Hepatocyte (in vitro differentiated cells): ENCODE data around the gene LYRM9. TPM values are rescaled to one million over a fixed set of nuclear protein-coding genes. Genes with fewer than 3 reads are reported as not detected.

ENCODE experiments used
- DNase-seq: peaks from one replicate; pipeline ENCODE4 v3.0.0-alpha.2; 2016; ENCODE audit warnings: low spot score
- H2AFZ ChIP-seq: fragments of 200-600 bp; sonication (generic); 2 replicates; pipeline ENCODE4 v1.6.0; 2016; ENCODE audit warnings: antibody characterized with exemption, mild to moderate bottlenecking
- H3K27ac ChIP-seq: fragments of 200-600 bp; sonication (generic); 2 replicates; pipeline ENCODE4 v1.5.1; 2016; ENCODE audit warnings: mild to moderate bottlenecking
- H3K27me3 ChIP-seq: fragments of 200-600 bp; sonication (generic); 2 replicates; pipeline ENCODE4 v1.6.1; 2016
- H3K36me3 ChIP-seq: fragments of 200-600 bp; sonication (generic); replicated peaks from 2 replicates; pipeline ENCODE4 v1.5.1; 2016; ENCODE audit warnings: low read depth; ENCODE audit not compliant: insufficient read depth
- H3K4me1 ChIP-seq: fragments of 200-600 bp; sonication (generic); 2 replicates; pipeline ENCODE4 v1.5.1; 2016; ENCODE audit warnings: mild to moderate bottlenecking, moderate library complexity; ENCODE audit not compliant: insufficient read depth
- H3K4me2 ChIP-seq: fragments of 200-600 bp; sonication (generic); 2 replicates; pipeline ENCODE4 v1.6.0; 2016
- H3K4me3 ChIP-seq: fragments of 200-600 bp; sonication (generic); 2 replicates; pipeline ENCODE4 v1.5.1; 2016; ENCODE audit warnings: mild to moderate bottlenecking
- H3K79me2 ChIP-seq: fragments of 200-600 bp; sonication (generic); 2 replicates; pipeline ENCODE4 v1.6.0; 2017; ENCODE audit warnings: mild to moderate bottlenecking
- H3K9me2 ChIP-seq: fragments of 200-600 bp; sonication (generic); replicated peaks from 2 replicates; pipeline ENCODE4 v1.6.0; 2017; ENCODE audit warnings: mild to moderate bottlenecking; ENCODE audit not compliant: insufficient read depth
- H3K9me3 ChIP-seq: fragments of 200-600 bp; sonication (generic); 2 replicates; pipeline ENCODE4 v1.5.1; 2016; ENCODE audit warnings: low read depth, mild to moderate bottlenecking
- H4K20me1 ChIP-seq: fragments of 200-600 bp; sonication (generic); 2 replicates; pipeline ENCODE4 v1.6.0; 2016; ENCODE audit warnings: mild to moderate bottlenecking; ENCODE audit not compliant: insufficient read depth, poor library complexity, severe bottlenecking
- EZH2 ChIP-seq: fragments of 200-600 bp; sonication (generic); IDR thresholded peaks from 2 replicates; pipeline ENCODE4 v1.6.1; 2016; ENCODE audit warnings: antibody characterized with exemption, mild to moderate bottlenecking, borderline replicate concordance
- EZH2phosphoT487 ChIP-seq: fragments of 200-600 bp; sonication (generic); IDR thresholded peaks from one replicate; pipeline ENCODE4 v1.6.1; 2018; ENCODE audit warnings: antibody characterized with exemption, mild to moderate bottlenecking, low read depth, moderate library complexity; ENCODE audit not compliant: unreplicated experiment, severe bottlenecking
- WGBS: methylation state at CpG from one replicate; pipeline ENCODE4 v1.1.6; 2016; ENCODE audit warnings: low lambda C conversion rate; ENCODE audit errors: missing lambda C conversion rate; 5-methylcytosine and 5-hydroxymethylcytosine counted together
- polyA plus RNA-seq: library from polyadenylated mRNA; unstranded; fragments of >200 nt; fragmentation: Nextera tagmentation; extraction: Ambion mirVana; gene quantifications from 2 replicates; pipeline ENCODE4 v1.2.1, GENCODE V29; 2016
- total RNA-seq: library from RNA; depleted of rRNA; stranded (reverse); fragments of >200 nt; gene quantifications from 2 replicates; pipeline ENCODE4 v1.2.3, GENCODE V29; 2014
- TF ChIP-seq, protein P1 (sequence below): fragments of 200-600 bp; sonication (generic); IDR thresholded peaks from 2 replicates; pipeline ENCODE4 v1.5.1; 2016; ENCODE audit warnings: antibody characterized with exemption, mild to moderate bottlenecking; ENCODE audit not compliant: poor library complexity

Gene LYRM9
- total and polyA plus RNA-seq, 2 experiments from 2014 or later: 10.5 to 12.2 TPM

DNA sequence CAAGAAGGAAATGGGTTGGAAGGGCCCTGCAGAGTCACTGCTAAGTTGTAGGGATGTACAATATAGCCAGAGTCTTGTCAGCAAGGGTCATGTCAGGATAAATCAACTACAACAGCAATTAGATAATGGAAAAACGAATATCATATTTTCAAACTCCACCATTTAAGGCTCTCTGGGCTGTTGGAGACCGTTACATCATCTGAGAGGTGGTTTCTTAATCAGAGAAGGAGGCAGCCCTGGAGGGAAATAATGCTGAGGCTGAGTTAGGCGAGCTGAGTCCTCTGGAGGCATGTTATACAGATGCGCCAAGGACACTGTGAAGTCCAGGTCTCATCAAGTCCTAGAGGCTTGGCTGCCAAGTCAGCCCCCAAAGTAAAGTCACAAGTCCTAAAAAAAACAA, 30.3 kb downstream of the LYRM9 start:
- 77% methylated on average over 4 of the region's 4 CpGs for WGBS
- H3K4me3 ChIP-seq: no peak overlapping the region
- no peaks in the 10 kb centered on the region for H3K9me2 ChIP-seq
- H3K36me3 ChIP-seq: no peaks in the 10 kb centered on the region
- no peaks in the 10 kb centered on the region for H3K27me3 ChIP-seq
- no peak overlapping the region for H3K4me2 ChIP-seq
- peak overlapping the region; percentile 86 for H3K27ac ChIP-seq
- no peaks in the 10 kb centered on the region for H3K79me2 ChIP-seq
- TF ChIP-seq EZH2: no peak
- TF ChIP-seq, protein P1, sequence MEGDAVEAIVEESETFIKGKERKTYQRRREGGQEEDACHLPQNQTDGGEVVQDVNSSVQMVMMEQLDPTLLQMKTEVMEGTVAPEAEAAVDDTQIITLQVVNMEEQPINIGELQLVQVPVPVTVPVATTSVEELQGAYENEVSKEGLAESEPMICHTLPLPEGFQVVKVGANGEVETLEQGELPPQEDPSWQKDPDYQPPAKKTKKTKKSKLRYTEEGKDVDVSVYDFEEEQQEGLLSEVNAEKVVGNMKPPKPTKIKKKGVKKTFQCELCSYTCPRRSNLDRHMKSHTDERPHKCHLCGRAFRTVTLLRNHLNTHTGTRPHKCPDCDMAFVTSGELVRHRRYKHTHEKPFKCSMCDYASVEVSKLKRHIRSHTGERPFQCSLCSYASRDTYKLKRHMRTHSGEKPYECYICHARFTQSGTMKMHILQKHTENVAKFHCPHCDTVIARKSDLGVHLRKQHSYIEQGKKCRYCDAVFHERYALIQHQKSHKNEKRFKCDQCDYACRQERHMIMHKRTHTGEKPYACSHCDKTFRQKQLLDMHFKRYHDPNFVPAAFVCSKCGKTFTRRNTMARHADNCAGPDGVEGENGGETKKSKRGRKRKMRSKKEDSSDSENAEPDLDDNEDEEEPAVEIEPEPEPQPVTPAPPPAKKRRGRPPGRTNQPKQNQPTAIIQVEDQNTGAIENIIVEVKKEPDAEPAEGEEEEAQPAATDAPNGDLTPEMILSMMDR: no peak
- no peak for TF ChIP-seq EZH2phosphoT487
- no peaks in the 10 kb centered on the region for H4K20me1 ChIP-seq
- no peaks in the 10 kb centered on the region for H3K9me3 ChIP-seq
- no peak overlapping the region for H2AFZ ChIP-seq
- peaks cover 11% of the 10 kb centered on the region for H3K4me1 ChIP-seq
- no peak for DNase-seq

DNA sequence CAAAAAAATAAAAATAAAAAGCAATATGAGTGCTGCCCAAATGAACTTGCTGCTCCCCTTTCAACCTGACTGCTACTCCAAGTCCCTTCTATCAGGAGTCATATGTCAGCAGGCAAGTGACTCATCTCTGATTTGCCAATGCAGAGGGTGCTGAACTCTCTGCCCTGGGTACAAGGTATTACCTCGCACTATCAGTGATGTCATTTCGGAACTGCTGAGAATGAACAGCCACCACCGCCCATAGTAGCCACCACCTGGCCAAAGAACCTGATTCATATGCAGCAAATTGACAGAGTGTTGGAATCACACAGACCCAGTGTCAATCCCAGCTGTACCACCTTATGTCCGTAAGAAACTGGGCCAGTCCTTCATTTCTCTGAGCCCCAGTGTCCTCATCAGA, 31.2 kb downstream of the LYRM9 start:
- Histone ChIP-seq H3K36me3 (no peaks in the 10 kb centered on the region), H3K27me3 (no peaks in the 10 kb centered on the region), H3K4me1 (peaks cover 11% of the 10 kb centered on the region), H2AFZ (no peak overlapping the region), H3K4me3 (no peak overlapping the region), H3K27ac (peak overlapping the region; percentile 86), H3K4me2 (no peak overlapping the region), H4K20me1 (no peaks in the 10 kb centered on the region), H3K79me2 (no peaks in the 10 kb centered on the region), H3K9me2 (no peaks in the 10 kb centered on the region), H3K9me3 (no peaks in the 10 kb centered on the region)
- peak; percentile 70 for DNase-seq
- TF ChIP-seq EZH2 (no peak), EZH2phosphoT487 (no peak)
- TF ChIP-seq, protein P1: no peak
- WGBS: 69% methylated on average over 4 of the region's 4 CpGs

DNA sequence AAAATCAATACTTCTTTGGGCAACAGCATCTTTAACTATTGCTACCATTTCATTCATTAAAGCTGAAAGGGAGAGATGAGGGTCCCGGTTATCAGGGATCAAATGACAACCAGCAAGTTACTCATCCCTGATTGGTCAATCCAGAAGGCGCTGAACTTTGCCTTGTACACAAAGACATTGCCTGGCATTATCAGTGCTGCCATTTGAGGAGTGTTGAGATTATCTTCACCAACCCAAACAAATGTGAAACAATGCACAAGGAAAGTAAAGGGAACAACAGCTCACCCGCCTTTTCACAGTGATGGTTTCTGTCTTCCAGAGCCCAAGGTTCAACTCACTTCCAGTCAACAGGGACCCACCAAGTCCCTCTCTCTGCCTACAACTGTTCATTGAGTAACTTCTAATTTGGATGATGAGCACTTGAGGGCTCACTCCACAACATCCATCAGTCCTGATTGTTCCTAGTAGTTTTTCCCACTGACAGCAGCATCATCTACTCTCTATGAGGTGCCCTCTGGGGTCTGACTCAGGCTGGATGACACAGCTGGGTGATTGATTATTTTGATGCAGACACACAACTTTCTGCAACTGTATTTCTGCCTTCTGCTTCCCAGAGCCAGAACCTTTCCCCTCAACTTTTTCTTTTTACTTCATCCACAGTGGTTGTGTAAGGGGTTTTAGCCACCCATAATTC, 32.0 kb downstream of the LYRM9 start:
- no peaks in the 10 kb centered on the region for H3K79me2 ChIP-seq
- no peaks in the 10 kb centered on the region for H4K20me1 ChIP-seq
- TF ChIP-seq EZH2phosphoT487 (no peak), EZH2 (no peak)
- TF ChIP-seq, protein P1: no peak
- peak; percentile 29 for DNase-seq
- no peak overlapping the region for H3K4me2 ChIP-seq
- 47% methylated on average over 3 of the region's 3 CpGs for WGBS
- H3K9me2 ChIP-seq: no peaks in the 10 kb centered on the region
- H3K36me3 ChIP-seq: no peaks in the 10 kb centered on the region
- H3K9me3 ChIP-seq: no peaks in the 10 kb centered on the region
- peak overlapping the region; percentile 86 for H3K27ac ChIP-seq
- H3K4me1 ChIP-seq: peaks cover 11% of the 10 kb centered on the region
- no peaks in the 10 kb centered on the region for H3K27me3 ChIP-seq
- H2AFZ ChIP-seq: no peak overlapping the region
- no peak overlapping the region for H3K4me3 ChIP-seq
